ENCODE data around the gene ADRA1B. TPM values are rescaled to one million over a fixed set of nuclear protein-coding genes. Genes with fewer than 3 reads are reported as not detected.
A peak's percentile ranks its signal among the peaks of the same experiment; 100 is the strongest.

ADRA1B gene
- polyA plus RNA-seq, 3 donors, result not detected

DNA sequence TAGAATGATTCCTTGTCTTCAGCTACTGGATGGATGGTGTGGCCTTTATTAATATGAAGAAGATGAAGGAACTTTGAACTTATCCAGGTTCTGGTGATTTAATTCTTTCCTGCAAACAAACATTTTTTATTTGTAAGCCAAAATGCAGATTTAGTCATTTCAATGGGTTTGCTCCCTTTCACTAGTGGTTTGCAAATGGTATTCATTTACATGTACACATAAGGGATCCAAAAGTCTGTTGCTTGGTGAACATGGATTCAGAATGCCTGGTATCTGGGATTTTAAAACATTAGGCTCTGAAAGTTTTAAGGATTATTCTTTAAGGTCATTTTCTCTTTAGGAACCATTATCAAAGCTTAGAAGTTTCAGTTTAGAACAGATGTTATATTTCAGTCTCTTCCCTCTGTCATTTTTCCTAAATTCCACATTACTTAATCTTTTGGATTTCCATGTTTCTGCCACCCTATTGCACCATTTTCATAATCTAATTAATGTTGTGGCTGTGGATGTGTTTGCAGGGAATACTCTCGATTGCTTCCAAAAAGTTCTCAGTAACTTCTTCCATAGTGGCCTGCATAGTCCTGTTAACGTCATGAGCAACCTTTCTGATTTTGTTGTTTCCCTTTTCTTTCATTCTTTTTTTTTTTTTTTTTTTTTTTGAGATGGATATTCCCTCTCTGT lies 102.8 kb downstream of the ADRA1B start:
- TF ChIP-seq, protein P1, sequence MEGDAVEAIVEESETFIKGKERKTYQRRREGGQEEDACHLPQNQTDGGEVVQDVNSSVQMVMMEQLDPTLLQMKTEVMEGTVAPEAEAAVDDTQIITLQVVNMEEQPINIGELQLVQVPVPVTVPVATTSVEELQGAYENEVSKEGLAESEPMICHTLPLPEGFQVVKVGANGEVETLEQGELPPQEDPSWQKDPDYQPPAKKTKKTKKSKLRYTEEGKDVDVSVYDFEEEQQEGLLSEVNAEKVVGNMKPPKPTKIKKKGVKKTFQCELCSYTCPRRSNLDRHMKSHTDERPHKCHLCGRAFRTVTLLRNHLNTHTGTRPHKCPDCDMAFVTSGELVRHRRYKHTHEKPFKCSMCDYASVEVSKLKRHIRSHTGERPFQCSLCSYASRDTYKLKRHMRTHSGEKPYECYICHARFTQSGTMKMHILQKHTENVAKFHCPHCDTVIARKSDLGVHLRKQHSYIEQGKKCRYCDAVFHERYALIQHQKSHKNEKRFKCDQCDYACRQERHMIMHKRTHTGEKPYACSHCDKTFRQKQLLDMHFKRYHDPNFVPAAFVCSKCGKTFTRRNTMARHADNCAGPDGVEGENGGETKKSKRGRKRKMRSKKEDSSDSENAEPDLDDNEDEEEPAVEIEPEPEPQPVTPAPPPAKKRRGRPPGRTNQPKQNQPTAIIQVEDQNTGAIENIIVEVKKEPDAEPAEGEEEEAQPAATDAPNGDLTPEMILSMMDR (IDR thresholded peaks at IDR 0.05), result no peak

DNA sequence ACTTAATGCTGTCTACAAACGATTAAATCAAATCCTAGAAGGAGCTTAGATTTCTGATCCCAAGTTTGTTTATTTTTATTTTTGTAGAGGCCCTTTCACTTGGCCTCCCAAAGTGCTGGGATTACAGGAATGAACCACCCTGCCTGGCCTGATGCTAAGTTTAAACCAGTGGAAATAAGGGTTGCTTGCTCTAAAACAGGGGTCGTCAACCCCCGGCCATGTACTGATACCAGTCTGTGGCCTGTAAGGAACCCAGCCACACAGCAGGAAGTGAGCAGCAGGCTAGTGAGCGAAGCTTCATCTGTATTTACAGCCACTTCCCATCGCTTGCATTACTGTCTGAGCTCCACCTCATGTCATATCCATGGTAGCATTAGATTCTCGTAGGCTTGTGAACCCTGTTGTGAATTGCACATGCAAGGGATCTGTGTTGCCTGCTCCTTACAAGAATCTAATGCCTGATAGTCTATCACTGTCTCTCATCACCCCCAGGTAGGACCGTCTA lies 104.0 kb downstream of the ADRA1B start:
- Mint-ChIP-seq H3K9me3 (no peaks in the 10 kb centered on the region), H3K4me1 (peaks cover 14% of the 10 kb centered on the region), H3K36me3 (peaks cover 38 to 55% of the 10 kb centered on the region in 2 donors), H3K27me3 (ENCODE audit: low read depth in 3 of 3) (no peaks in the 10 kb centered on the region), H3K4me3 (no peak overlapping the region), H3K27ac (peak overlapping the region in 1 of 7 donors; percentile 71)
- Histone ChIP-seq H3K27me3 (ENCODE audit: control insufficient read depth in 2 of 2, insufficient read depth in 2 of 2, low read length in 2 of 2) (no peaks in the 10 kb centered on the region), H3K4me2 (replicated peaks; ENCODE audit: extremely low read depth, low read length, poor library complexity, severe bottlenecking) (no peak overlapping the region), H4K20me1 (ENCODE audit: insufficient read depth, low read length) (peaks cover 20% of the 10 kb centered on the region), H3K36me3 (replicated peaks in 1 of 2; ENCODE audit: control insufficient read depth in 1 of 2, insufficient read depth in 2 of 2, low read length in 2 of 2) (peaks cover 29 to 75% of the 10 kb centered on the region in 2 donors), H3K27ac (ENCODE audit: low read depth in 1 of 2, low read length in 2 of 2) (no peak overlapping the region), H3K4me1 (ENCODE audit: control insufficient read depth in 1 of 2, insufficient read depth in 2 of 2, low read length in 2 of 2) (peaks cover 3 to 7% of the 10 kb centered on the region in 2 donors), H3K9ac (ENCODE audit: insufficient read depth, low read length, poor library complexity, severe bottlenecking) (no peak overlapping the region), H3K4me3 (replicated peaks in 1 of 3; ENCODE audit: low read depth in 2 of 3, low read length in 3 of 3) (no peak overlapping the region), H2AFZ (ENCODE audit: insufficient read depth, low read depth, low read length, poor library complexity, severe bottlenecking) (no peak overlapping the region), H3K9me3 (replicated peaks in 1 of 2; ENCODE audit: control insufficient read depth in 1 of 2, insufficient read depth in 1 of 2, low read length in 2 of 2) (no peaks in the 10 kb centered on the region), H3K79me2 (ENCODE audit: insufficient read depth, low read length) (peaks cover 19% of the 10 kb centered on the region)
- 83% methylated on average over 5 of the region's 7 CpGs for WGBS (ENCODE audit: insufficient coverage)
- DNase-seq, result no peak
- intact Hi-C loops (cut with micrococcal nuclease), result loop anchor here in 1 of 2 donors (5.0 kb wide), 1 partner anchor 327 kb away; no protein-coding TSS in a partner anchor
- TF ChIP-seq, protein P1 (IDR thresholded peaks at IDR 0.05), result no peak

More for the DNA sequence above, 102.8 kb downstream of the ADRA1B start:
- H3K27me3 ChIP-seq (ENCODE audit: control insufficient read depth in 2 of 2, insufficient read depth in 2 of 2, low read length in 2 of 2), result no peaks in the 10 kb centered on the region
- peaks cover 3 to 6% of the 10 kb centered on the region in 2 donors for H3K4me1 ChIP-seq (ENCODE audit: control insufficient read depth in 1 of 2, insufficient read depth in 2 of 2, low read length in 2 of 2)
- Mint-ChIP-seq H3K27me3 (ENCODE audit: low read depth in 3 of 3) (no peaks in the 10 kb centered on the region), H3K4me1 (peaks cover 11% of the 10 kb centered on the region), H3K4me3 (no peak overlapping the region), H3K27ac (no peak overlapping the region), H3K9me3 (no peaks in the 10 kb centered on the region), H3K36me3 (peaks cover 38 to 50% of the 10 kb centered on the region in 2 donors)
- H3K79me2 ChIP-seq (ENCODE audit: insufficient read depth, low read length), result peaks cover 20% of the 10 kb centered on the region
- H3K27ac ChIP-seq (ENCODE audit: low read depth in 1 of 2, low read length in 2 of 2), result no peak overlapping the region
- no peak overlapping the region for H3K9ac ChIP-seq (ENCODE audit: insufficient read depth, low read length, poor library complexity, severe bottlenecking)
- DNase-seq, result no peak
- no peak overlapping the region for H2AFZ ChIP-seq (ENCODE audit: insufficient read depth, low read depth, low read length, poor library complexity, severe bottlenecking)
- H3K9me3 ChIP-seq (replicated peaks in 1 of 2; ENCODE audit: control insufficient read depth in 1 of 2, insufficient read depth in 1 of 2, low read length in 2 of 2), result no peaks in the 10 kb centered on the region
- peaks cover 24% of the 10 kb centered on the region for H4K20me1 ChIP-seq (ENCODE audit: insufficient read depth, low read length)
- no peak overlapping the region for H3K4me2 ChIP-seq (replicated peaks; ENCODE audit: extremely low read depth, low read length, poor library complexity, severe bottlenecking)
- WGBS (ENCODE audit: insufficient coverage), result no CpG with 5 or more reads among the region's 2 CpGs
- H3K36me3 ChIP-seq (replicated peaks in 1 of 2; ENCODE audit: control insufficient read depth in 1 of 2, insufficient read depth in 2 of 2, low read length in 2 of 2), result peaks cover 32 to 74% of the 10 kb centered on the region in 2 donors
- intact Hi-C loops (cut with micrococcal nuclease), result loop anchor here in 1 of 2 donors (10.0 kb wide), 1 partner anchor 96 kb away; the partner anchor contains the start of gene PWWP2A
- H3K4me3 ChIP-seq (replicated peaks in 1 of 3; ENCODE audit: low read depth in 2 of 3, low read length in 3 of 3), result no peak overlapping the region
